ENCODE results near the gene VIPAS39.
A peak's percentile ranks its signal among the peaks of the same experiment; 100 is the strongest.

VIPAS39 gene

DNA sequence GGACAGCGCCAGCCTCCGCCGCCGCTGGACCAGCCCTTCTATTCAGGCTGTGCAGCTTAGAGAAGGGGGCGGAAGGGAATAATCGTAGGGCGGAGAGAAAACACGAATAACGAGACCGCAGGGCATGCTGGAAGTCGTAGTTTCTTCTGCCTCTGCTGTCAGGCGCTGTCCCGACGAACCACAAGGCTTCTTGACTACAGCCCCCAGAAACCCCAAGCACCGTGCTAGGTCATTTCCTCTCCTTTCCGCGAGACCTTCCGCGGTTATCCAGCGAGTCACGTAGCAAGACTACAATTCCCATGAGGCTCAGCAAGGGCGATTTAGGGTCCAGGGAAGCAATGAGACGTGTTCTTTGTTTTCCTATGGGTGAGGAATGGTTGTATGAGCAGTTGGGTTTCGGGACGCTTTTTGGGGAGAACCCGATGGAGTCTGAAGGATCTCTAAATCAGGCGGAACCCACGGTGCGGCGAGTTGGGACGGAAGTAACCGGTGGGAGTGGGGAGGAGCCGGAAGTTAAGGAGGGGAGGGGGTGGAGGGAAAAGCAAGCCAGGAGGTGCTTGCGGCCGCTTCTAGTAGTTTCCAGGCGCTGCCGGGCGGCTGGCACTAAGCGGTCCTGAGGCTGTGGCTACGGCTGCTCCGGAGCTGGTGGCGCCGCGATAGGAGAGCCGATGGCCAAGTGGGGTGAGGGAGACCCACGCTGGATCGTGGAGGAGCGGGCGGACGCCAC lies at the start of gene VIPAS39, which contains the start of gene AHSA1:
Gene VIPAS39, minus strand, starts transcription at position 80 of the 727 bp plus-strand sequence. CDS start 3,499 bp downstream, outside the sequence.
Gene AHSA1, plus strand, starts transcription at position 572 of the 727 bp plus-strand sequence. Its CDS starts 97 bp downstream, at position 669.
- peak; percentile 94 for DNase-seq

DNA sequence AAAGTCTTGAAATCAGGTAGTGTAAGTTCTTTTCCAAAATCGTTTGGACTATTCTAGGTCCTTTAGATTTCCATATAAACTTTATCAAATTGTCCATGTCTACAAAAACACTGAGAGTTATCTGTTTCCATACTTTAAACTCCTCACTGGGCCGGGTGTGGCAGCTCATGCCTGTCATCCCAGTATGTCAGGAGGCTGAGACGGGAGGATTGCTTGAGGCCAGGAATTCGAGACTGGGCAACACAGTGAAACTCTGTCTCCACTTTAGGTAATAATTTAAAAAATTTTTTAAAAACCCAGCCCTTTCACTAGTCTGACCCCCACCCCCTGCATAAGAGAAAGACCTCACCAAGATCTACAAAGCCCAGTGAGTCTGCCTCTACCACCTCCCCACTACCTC lies 47.6 kb upstream of the VIPAS39 start:
- DNase-seq, result no peak

DNA sequence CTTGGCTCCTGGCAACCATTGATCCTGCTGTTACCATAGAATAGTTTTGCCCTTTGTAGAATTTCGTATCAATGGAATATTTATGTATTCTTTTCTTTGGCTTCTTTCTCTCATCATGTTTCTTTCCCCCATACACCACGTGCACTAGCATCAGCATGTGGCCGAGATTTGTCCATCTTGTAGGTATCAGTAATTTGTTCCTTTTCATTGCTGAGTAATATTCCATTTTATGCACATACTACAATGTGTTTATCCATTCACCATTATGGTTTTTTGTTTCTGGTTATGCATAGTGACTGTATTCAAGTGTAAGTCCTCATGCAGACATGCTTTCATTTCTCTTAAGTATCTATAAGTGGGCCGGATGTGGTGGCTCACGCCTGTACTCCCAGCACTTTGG lies 45.7 kb upstream of the VIPAS39 start:
- no peak for DNase-seq

DNA sequence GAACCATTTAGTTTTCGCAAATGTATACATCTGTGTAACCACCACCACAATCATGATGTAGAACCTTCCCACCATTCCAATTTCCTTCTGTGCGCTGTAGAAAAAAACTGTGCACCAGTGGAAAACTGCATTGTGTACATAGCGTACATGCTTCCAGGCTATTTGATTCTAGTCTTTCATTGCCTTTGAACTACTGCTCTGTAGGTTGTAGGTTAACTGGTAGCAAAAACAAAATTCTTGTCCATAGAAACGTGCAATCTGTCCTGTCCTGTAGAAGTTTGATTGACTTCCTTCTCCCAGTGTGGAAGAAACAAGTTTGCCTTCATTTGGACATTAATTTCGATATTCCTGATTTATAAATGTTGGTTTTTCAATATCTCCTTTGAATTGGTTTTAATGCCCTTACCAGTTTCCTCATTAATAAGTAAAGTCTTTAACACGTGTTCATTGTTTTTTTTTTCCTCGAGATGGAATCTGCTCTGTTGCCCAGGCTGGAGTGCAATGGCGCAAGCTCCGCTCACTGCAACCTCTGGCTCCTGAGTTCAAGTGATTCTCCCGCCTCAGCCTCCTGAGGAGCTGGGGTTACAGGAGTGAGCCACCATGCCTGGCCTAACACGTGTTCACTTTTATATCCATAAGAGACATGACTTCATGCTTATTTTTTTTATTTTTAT lies 44.8 kb upstream of the VIPAS39 start:
- DNase-seq, result no peak

DNA sequence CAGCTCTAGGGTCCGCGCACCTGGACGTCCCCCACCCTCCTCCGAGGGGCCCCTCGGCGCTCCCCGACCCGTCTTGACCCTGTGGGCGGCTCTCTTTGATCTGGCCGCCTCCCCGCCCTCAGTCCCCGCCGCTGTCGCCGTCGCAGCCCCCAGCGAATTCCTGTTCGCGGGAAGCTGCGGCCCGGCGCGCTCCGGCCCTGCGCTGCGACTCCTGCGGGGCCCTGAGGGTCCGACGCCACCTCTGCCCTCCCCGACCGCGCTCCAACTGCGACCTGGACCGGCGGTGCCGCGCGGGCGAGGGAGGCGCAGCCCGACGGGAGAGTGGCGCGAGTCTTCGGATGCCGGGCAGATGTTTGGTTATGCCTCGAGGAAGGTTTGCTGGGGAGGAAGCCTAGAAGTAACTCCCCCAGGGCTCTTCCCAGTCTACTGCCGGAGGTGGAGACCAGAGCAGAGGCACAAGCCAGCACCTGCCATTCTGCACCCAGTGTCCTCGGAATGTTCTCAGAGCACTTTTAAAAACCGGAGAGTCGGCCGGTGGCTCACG lies 41.7 kb upstream of the VIPAS39 start:
- no peak for DNase-seq

DNA sequence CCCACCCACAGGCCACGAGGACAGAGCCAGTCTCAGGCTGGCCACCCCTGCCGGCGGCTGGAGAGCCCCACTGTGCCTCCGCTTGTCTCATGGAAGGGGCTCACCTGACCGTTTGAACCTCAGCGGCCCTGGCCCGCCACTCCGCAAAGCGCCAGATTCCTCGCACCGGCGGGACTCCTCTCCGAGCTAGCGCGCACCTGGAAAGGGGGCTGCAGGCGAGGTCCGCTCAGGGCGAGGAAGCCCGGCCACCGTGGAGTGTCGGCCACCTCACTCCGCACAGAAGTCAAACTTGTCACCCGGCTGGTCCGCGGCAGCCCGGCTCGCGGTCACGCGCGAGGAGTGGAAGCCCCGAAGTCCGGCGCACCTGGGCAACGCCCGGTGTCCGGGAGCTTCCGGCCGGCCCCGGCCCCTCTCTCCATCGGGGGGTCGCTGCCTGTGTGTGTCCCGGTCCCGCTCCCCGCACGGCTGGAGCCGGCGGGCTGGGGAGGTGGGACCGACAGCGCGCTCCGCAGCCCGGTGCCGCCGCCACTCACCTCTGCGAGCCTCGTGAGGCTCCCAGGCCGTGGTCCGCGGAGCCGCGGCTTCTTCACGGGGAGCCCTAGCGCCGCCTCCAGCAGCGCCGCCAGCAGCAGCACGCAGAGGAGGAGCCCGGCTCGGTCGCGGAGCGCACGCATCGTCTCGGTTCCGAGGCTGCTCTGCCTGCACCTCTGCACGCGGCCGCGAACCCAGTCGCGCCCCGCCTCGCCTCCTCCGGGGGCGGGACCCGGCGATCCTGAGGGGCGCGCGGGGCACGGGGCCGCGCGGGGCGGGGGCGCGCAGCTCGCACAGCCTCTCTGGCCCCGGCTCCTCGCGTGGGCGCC lies 40.9 kb upstream of the VIPAS39 start, which contains the start of gene ISM2:
Gene ISM2, minus strand, starts transcription at position 697 of the 860 bp plus-strand sequence. Its CDS starts 23 bp downstream, at position 674.
- DNase-seq, result peak; percentile 25

DNA sequence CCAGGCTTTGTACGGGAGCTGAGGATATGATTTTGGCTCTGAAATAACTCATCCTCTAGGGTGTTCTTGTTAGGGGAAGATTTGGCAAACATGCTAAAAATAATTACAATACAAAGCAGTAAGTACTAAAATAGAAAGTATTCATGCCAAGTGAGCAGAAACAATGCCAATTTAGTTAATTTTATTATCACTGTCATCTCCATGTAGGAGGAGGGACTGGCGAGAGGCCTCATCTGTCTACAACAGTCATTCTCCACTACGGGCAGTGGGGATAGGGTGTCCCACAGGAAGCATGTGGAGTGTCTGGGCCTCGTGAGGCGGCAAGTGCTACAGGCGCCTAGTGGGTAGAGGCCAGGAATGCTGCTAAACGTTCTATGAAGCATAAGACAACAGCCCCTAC lies 37.9 kb upstream of the VIPAS39 start:
- DNase-seq, result no peak

DNA sequence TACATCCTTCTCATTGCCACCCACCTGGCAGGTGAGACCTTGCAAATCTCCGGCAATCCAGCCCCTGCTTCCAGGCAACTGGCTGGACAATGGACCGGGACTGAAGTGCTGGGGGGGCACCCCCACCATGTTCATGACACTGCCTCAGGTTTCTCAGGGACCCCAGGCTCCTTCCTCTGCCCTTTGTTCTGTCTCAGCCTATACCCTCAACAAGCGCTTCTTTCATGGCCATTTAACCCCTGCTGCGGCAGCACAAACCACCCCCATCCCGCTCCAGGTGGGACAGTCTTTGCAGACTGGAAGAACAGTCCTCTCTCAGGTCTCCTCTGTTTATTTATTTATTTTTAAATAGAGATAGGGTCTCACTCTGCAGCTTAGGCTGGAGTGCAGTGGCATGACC lies 33.7 kb upstream of the VIPAS39 start:
- no peak for DNase-seq

DNA sequence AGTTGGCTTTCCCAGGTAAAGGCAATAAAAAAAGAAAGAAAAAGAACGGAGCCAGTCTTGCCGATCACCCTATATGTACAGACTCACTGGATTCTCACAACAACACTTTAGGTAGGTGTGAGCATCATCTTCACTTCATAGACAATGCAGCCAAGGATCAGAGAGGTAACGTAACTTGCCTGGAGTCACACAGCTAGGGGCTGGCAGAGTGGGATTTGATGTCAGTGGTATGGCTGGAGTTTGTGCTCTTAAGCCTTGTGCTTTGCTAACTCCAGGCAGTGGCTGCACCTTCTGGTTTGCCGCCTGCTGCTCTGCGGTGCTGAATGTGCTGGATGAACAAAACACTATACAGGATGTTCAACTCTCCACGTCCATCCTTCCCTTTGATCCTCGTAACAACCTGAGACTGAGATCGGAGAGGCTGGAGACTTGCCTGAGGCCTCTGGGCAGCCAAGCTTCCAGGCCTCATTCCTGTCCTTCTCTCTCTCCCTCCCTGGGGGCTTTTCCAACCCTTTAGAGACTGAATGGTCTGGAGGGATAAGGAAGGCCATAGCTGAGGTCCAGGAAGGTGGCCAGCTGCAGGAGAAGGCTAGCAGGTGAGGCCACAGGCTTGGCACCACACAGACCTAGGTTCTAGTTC lies 33.1 kb upstream of the VIPAS39 start:
- no peak for DNase-seq

DNA sequence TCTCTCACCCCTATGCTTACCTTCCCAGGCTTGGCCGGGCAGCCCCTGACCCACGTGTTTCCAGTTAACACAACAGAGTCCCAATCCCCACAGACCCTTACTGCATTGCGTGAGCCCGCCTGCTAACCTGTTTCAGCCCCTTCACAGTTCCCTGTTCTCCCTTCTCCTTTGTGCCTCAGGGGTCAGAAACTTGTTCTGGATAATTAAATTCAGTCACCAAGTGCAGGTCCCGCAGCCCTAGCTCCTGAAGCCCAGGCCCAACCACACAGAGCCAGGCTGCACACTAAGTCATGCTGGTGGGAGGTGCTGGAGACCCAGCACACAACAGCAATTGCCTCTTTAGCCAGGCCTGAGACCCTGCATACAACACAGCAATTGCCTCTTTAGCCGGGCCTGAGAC lies 31.6 kb upstream of the VIPAS39 start:
- DNase-seq, result no peak

DNA sequence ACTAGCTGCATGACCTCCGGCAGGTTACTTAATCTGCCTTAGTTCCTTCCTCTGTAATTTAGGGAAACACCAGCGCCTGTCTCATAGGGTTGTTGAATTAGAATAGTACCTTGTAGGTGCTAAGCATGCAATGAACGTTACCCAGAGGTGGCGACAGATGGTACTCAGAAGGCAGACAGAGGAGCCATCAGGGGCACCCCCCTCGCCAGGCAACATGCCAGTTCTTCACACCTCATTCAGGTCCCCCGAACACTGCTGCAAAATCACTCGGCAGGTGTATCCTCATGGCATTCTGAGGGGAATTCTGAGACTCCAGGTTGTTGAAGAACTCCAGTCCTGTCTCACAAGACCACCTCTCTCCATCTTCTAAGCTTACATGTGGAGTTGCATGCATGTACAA lies 31.2 kb upstream of the VIPAS39 start:
- no peak for DNase-seq

DNA sequence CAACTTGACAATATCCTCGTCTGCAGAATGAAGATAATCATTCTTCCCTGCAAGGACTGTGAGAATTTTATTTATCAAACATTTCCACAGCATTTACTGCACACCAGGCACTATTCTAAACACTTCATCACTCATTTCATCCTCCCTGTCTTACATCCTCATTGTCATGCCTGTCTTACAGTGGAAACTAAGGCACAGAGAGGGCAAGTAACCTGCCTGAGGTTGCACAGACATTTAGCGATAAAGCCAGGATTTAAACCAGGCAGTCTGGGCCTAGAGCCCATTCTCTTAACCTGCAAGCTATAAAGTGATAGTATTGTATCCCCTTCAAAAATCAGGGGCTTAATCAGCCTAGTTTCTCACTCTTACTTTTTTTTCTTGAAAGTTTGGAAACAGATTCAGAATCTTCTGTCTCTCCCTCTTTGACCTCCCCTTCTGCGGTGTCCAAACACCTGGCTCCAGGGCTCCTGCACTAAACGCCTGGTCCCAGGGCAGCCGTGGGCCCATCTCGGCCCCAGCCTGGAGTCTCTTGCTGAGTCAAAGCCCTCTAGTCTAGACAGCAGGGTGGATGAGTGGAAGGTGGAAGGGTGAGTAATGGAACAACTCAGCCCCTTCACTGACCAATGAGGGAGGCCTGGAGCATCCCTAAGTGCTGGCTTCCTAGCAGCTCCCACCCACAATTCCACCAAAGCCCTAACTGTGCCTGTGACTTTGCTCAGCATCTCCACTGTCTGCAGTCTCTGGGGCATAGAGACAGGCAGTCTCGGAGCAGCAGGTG lies 28.7 kb upstream of the VIPAS39 start:
- no peak for DNase-seq

DNA sequence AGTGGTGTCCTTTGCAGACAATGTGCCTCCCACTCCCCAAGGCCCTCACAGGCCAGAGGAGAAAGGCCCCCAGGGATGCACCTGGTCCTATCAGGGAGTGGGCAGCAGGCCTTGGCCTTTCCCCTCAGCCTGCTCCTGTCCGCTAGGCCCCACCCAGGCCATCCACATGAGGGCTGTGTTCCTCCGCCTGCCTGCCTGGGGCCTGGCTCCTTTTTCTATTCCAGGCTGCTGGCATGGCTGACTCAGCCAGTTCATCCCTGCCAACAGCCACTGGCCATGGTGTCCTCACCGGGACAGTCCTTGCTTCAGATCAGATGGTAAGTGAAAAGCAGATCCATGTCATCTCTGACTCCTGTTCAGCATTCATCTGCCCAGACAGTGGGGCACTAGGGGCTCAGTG lies 27.9 kb upstream of the VIPAS39 start:
- DNase-seq, result no peak

DNA sequence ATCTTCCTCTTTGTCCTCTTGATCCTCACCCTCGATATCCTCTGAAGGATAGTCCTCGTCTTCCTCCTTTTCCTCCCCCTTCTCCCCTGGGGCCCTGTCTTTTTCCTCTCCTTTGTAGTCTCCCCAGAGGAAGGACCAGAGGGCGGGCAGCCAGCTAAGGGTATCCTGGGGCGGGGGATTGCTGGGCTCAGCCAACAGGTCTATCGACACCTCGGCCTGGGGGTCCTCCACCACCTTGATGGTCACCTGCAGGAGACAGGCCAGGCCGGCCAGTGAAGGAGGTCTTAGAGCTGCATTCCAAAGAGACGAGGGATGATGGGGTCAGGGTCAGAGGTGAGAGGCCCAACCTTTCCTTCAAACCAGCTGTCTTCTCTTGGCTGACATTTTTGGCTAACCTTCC lies 25.0 kb upstream of the VIPAS39 start:
- no peak for DNase-seq

DNA sequence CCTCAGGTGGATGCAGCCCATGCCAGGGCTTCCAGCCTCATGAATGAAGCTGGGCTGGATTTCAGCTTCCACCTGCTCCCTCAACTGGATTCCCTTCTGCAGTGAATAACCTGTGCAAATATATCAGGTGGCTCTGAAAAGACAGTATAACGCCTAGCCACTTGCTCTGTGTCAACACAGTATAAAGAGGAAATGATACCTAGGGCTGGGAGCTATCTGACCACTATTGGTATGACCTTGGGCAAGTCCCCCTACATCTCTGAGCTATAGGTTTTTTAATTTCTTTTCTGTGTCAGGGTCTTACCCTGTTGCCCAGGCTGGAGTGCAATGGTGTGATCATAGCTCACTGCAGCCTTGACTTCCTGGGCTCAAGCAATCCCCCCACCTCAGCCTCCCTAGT lies 21.4 kb upstream of the VIPAS39 start:
- no peak for DNase-seq

DNA sequence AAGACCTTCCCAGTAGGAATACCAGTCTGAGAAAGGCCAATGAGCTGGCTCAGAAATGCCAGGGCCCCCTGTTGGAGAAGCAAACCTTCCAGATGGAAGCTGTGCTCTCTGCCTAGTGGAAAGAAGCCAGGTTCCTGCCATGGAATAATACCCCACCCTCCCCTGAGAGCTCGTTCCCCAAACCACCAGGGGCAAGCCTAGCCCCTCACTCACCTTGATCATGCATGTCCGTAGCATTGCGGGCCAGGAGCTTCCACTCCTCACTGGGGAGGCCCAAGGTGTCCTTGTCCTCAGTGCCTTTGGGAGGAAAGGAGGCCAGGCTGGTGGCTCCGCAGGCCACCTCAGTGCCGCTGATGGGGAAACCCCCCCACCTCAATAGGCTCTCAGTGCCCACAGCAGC lies 20.6 kb upstream of the VIPAS39 start:
- no peak for DNase-seq

DNA sequence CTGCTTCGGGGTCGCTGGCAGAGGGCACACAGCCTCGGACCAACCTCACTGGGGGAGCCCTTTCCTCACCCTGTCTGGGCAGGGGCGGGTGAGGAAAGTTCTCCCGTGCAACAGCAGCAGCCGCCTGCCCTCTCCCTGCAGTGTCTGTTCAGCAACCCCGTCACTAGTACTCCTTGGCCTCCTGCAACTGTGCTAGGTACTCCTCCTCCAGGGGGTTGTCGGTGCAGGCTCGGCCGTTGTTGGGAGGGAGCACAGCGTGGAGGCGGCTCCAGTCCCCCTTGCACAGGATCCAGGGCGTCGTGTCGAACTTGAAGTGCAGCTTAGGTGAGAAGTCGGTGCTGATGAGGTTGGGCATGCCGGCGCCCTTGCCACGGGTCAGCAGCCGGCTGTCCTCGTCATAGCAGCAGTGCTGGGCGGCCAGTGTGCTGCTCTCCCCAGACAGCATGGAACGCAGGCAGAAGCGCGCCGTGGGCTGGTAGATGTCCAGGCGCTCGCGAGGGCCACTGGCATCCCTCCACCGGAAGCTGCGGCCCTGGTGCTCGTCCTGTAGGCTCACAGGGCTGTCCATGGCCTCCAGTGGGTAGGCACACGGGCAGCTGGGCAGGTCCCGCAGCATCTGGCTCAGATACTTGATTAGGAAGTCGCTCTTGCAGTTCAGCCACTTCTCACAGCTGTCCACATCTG lies 18.2 kb upstream of the VIPAS39 start:
- DNase-seq, result no peak

DNA sequence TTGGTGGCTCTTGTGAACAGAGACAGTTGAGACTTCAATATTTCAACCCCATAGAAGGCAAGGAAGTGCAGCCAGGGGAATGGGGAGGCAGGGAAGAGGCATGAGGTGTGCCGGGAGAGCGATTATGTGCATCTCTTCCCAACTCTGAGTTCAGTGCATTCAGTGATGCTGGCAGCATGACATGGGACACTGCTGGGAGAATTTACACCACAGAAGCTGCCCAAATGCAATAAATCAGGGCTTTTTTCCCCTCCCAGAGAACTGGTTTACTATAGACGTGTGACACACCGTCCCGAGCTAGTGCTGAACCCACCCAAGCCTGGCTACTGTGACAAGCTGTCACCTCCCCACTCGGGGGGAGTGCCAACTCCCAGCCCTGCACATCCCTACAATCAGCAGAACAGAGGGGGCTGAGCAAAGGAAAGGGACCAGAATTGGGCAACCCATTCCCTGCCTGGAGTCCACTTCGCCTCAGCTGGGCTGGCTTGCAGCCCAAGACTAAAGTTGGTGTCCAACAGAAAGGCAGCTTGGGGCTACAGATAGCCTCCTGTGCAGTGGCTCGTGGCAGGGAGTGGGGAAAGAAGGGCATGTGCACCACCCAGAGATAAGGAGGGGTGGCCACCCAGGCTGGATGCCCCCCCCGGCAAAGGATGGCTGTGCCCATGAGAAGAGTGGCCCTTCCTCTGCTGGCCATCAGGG lies 17.2 kb upstream of the VIPAS39 start:
- no peak for DNase-seq

DNA sequence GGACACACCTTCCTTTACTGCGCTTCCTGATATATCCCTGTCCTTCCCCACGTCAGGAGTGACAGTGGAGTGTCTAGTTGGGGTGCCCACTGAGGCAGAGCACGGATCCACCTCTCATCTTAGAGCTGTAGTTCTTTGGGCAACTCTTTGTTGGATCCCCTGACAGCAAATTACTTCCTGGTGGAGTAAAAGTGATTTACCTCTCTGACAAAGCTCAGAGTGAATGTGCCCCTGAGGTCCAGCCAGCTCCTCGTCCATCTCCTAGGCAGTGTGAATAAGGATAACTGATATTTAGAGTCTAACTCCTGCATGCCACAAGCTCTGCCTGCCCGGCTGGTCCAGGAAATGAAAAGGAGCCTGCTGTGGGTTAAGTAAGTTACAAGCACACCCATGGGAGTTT lies 16.5 kb upstream of the VIPAS39 start:
- DNase-seq, result no peak

DNA sequence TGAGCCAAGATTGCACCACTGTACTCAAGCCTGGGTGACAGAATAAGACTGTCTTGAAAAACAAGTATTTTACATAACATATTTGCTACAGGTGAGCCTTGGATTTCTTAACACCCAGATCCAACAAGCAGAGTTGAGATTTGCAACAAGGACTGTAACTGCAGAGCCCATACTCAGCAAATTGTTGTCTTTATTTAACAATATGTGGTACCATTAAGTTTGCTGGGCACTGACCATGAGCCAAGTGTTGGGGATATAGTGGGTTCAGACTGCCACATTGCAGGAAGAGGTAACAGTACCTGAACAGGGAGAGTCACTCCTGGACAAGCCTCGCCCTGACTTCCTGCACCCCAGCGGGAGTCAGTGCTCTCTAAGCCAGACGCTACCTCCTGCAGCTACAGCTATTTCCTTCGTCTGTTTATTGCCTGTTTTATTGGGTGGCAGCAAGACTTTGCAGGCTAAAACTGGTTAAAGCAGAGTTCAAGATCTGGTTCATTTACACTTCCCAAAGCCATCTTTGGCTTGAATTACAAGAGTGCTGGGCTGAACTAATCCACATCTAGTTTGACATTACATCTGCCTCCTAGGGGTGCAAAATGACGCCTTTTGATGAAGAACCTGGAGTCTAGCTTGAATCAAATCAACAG lies 12.9 kb upstream of the VIPAS39 start:
- no peak for DNase-seq
